Body of pancreas (tissue), 4 donors: ENCODE measurements around the gene ARHGEF4.

Source experiments
- CTCF ChIP-seq, 7 experiments: fragments of 450-650 bp in 4 of 7; fragments of 200-600 bp in 3 of 7; sonication (generic) in 3 of 7; IDR thresholded peaks; one replicate each; pipeline ENCODE4 v1.5.1; 2016 to 2019; ENCODE audit warnings: antibody characterized with exemption in 7 of 7
- POLR2A ChIP-seq, 3 donors: fragments of 450-650 bp; IDR thresholded peaks; one replicate each; pipeline ENCODE4 v1.6.1; 2016; ENCODE audit warnings: antibody characterized with exemption in 3 of 3, mild to moderate bottlenecking in 2 of 3

- no peak for TF ChIP-seq CTCF (IDR thresholded peaks at IDR 0.05)
- no peak for TF ChIP-seq POLR2A (IDR thresholded peaks at IDR 0.05)
Measured at GRCh38 chr2:130814931-130815680, 21.6 kb upstream of the ARHGEF4 start.
